Breast epithelium (tissue), 4 donors: Measurements from ENCODE around the gene ANKDD1A. TPM values are rescaled to one million over a fixed set of nuclear protein-coding genes. Genes with fewer than 3 reads are reported as not detected.
A peak's percentile ranks its signal among the peaks of the same experiment; 100 is the strongest.

Source experiments
- DNase-seq, 2 donors: peaks; one replicate each; pipeline ENCODE4 v3.0.0-alpha.2; 2019; ENCODE audit warnings: low spot score in 2 of 2
- H3K27ac ChIP-seq, 2 donors: fragments of 200-600 bp; sonication (generic) in 1 of 2; one replicate each; pipeline ENCODE4 v1.5.1; 2016 to 2019; ENCODE audit warnings: mild to moderate bottlenecking in 1 of 2
- H3K27me3 ChIP-seq, 2 donors: fragments of 200-600 bp; sonication (generic) in 1 of 2; one replicate each; pipeline versions ENCODE4 v1.5.1 to v1.6.0; 2017 to 2019; ENCODE audit warnings: control low read depth in 1 of 2, mild to moderate bottlenecking in 1 of 2
- H3K36me3 ChIP-seq: fragments of 200-600 bp; one replicate; pipeline ENCODE4 v1.5.1; 2019
- H3K4me1 ChIP-seq, 2 donors: fragments of 200-600 bp; sonication (generic); one replicate each; pipeline ENCODE4 v1.5.1; 2016 to 2019; ENCODE audit warnings: control low read depth in 1 of 2
- H3K4me3 ChIP-seq, 3 donors: fragments of 200-600 bp; sonication (generic); 1 replicate in 2 of 3; 2 replicates in 1 of 3; pipeline ENCODE4 v1.5.1; 2016 to 2019; ENCODE audit warnings: mild to moderate bottlenecking in 3 of 3, moderate library complexity in 2 of 3
- H3K9me3 ChIP-seq, 2 donors: fragments of 200-600 bp; sonication (generic) in 1 of 2; one replicate each; pipeline ENCODE4 v1.5.1; 2016 to 2019; ENCODE audit warnings: control low read depth in 1 of 2
- CTCF ChIP-seq, 3 donors: fragments of 450-650 bp; IDR thresholded peaks; one replicate each; pipeline ENCODE4 v1.5.1; 2016 to 2017; ENCODE audit warnings: antibody characterized with exemption in 3 of 3, mild to moderate bottlenecking in 3 of 3, moderate library complexity in 3 of 3
- POLR2A ChIP-seq: fragments of 450-650 bp; IDR thresholded peaks from one replicate; pipeline ENCODE4 v1.6.1; 2016; ENCODE audit warnings: antibody characterized with exemption, mild to moderate bottlenecking, moderate library complexity
- POLR2AphosphoS5 ChIP-seq, 3 donors: sonication (generic); formaldehyde crosslinking; IDR thresholded peaks; one replicate each; pipeline ENCODE4 v1.6.1; 2017; ENCODE audit warnings: antibody characterized with exemption in 3 of 3
- intact Hi-C: fragments of 100-400 bp; cut with DNase I; formaldehyde crosslinking; loops from one replicate; pipeline ENCODE4 v1.15.1; 2023; ENCODE audit warnings: low total_unique reads
- total RNA-seq, 3 donors: library from RNA; depleted of rRNA; stranded (reverse); fragments of >200 nt; gene quantifications; one replicate each; pipeline ENCODE4 v1.1.0, GENCODE V29; 2016

The ANKDD1A gene
- 1 to 10 TPM; 3.2 to 7.8 (median 7.2) TPM for total RNA-seq

GRCh38 chr15:64911311-64912186 is at the start of gene ANKDD1A:
ANKDD1A (plus strand) TSS chr15:64911902; CDS start chr15:64911931, 29 bp downstream.
- no peaks in the 10 kb centered on the region for H3K9me3 ChIP-seq
- peak within 1 kb of the TSS; percentile 54 to 87 (median 62) for H3K4me3 ChIP-seq
- no peak for TF ChIP-seq POLR2A
- no peak for TF ChIP-seq CTCF (IDR thresholded peaks at IDR 0.05)
- TF ChIP-seq POLR2AphosphoS5 (IDR thresholded peaks at IDR 0.05), result peak in 1 of 3 donors; percentile 12
- intact Hi-C loops, result no loop called here
- no peaks in the 10 kb centered on the region for H3K4me1 ChIP-seq
- no peaks in the 10 kb centered on the region for H3K27me3 ChIP-seq
- peak in 1 of 2 donors; percentile 35 for DNase-seq
- peak within 1 kb of the TSS; percentile 4 to 77 for H3K27ac ChIP-seq
- no peaks in the 10 kb centered on the region for H3K36me3 ChIP-seq

GRCh38 chr15:64861960-64862359 is 49.7 kb upstream of the ANKDD1A start:
- Histone ChIP-seq H3K4me1 (peaks cover 0 to 7% of the 10 kb centered on the region in 2 donors), H3K36me3 (no peaks in the 10 kb centered on the region)

GRCh38 chr15:64862408-64862807 is 49.3 kb upstream of the ANKDD1A start:
- Histone ChIP-seq H3K27me3 (no peaks in the 10 kb centered on the region), H3K27ac (no peak overlapping the region), H3K9me3 (no peaks in the 10 kb centered on the region), H3K4me3 (no peak overlapping the region), H3K36me3 (no peaks in the 10 kb centered on the region), H3K4me1 (peaks cover 0 to 7% of the 10 kb centered on the region in 2 donors)
- DNase-seq, result no peak
- TF ChIP-seq POLR2AphosphoS5 (IDR thresholded peaks at IDR 0.05), result no peak
- TF ChIP-seq POLR2A, result no peak
- no peak for TF ChIP-seq CTCF (IDR thresholded peaks at IDR 0.05)
- intact Hi-C loops, result no loop called here

More at GRCh38 chr15:64861960-64862359, 49.7 kb upstream of the ANKDD1A start:
- Histone ChIP-seq H3K4me3 (no peak overlapping the region), H3K27me3 (no peaks in the 10 kb centered on the region), H3K9me3 (no peaks in the 10 kb centered on the region), H3K27ac (no peak overlapping the region)
- DNase-seq, result no peak
- TF ChIP-seq CTCF (IDR thresholded peaks at IDR 0.05) (no peak), POLR2A (no peak), POLR2AphosphoS5 (IDR thresholded peaks at IDR 0.05) (no peak)
- intact Hi-C loops, result no loop called here

GRCh38 chr15:64864068-64864467 is 47.6 kb upstream of the ANKDD1A start:
- DNase-seq, result no peak
- no peak overlapping the region for H3K27ac ChIP-seq
- intact Hi-C loops, result no loop called here
- no peaks in the 10 kb centered on the region for H3K27me3 ChIP-seq
- H3K36me3 ChIP-seq, result no peaks in the 10 kb centered on the region
- H3K4me3 ChIP-seq, result no peak overlapping the region
- TF ChIP-seq POLR2A (no peak), CTCF (IDR thresholded peaks at IDR 0.05) (no peak), POLR2AphosphoS5 (IDR thresholded peaks at IDR 0.05) (no peak)
- H3K9me3 ChIP-seq, result no peaks in the 10 kb centered on the region
- no peaks in the 10 kb centered on the region for H3K4me1 ChIP-seq
